RWPE2 (cell line): ENCODE results near the gene AVP.
A peak's percentile ranks its signal among the peaks of the same experiment; 100 is the strongest.
"Not testable (repeated sequence)": the region's sequence is repeated elsewhere in the genome, so short reads cannot be mapped to it uniquely, and the experiment has no call there.

Experiments used
- ATAC-seq: fragments of 200-7000 bp; cut with Tn5 transposase; 3 replicates; pipeline ENCODE4 v1.9.1; 2021; ENCODE audit warnings: low read depth
- DNase-seq: peaks from one replicate; pipeline ENCODE4 v3.0.0-alpha.2; 2020; ENCODE audit warnings: low spot score
- H3K27ac ChIP-seq: fragments of 450-650 bp; 2 replicates; pipeline ENCODE4 v1.5.1; 2017; ENCODE audit warnings: mild to moderate bottlenecking; ENCODE audit not compliant: poor library complexity, severe bottlenecking
- H3K27me3 ChIP-seq: fragments of 250-450 bp; sonication (Bioruptor Pico); 2 replicates; pipeline ENCODE4 v1.5.1; 2021; ENCODE audit warnings: mild to moderate bottlenecking, moderate library complexity; ENCODE audit not compliant: insufficient read depth, poor library complexity, severe bottlenecking
- H3K36me3 ChIP-seq: fragments of 250-450 bp; sonication (Bioruptor Pico); 2 replicates; pipeline ENCODE4 v1.5.1; 2020; ENCODE audit warnings: low read depth, mild to moderate bottlenecking, moderate library complexity
- H3K4me1 ChIP-seq: fragments of 250-450 bp; sonication (Bioruptor Pico); 2 replicates; pipeline ENCODE4 v1.5.1; 2021; ENCODE audit warnings: mild to moderate bottlenecking, moderate library complexity; ENCODE audit not compliant: insufficient read depth, poor library complexity, severe bottlenecking
- H3K4me3 ChIP-seq: fragments of 250-450 bp; sonication (Bioruptor Pico); 2 replicates; pipeline ENCODE4 v1.5.1; 2021; ENCODE audit warnings: mild to moderate bottlenecking, moderate library complexity; ENCODE audit not compliant: severe bottlenecking
- H3K9me3 ChIP-seq: fragments of 250-450 bp; sonication (Bioruptor Pico); 2 replicates; pipeline ENCODE4 v1.5.1; 2021; ENCODE audit warnings: mild to moderate bottlenecking, moderate library complexity; ENCODE audit not compliant: severe bottlenecking
- CTCF ChIP-seq: fragments of 450-650 bp; IDR thresholded peaks from one replicate; pipeline ENCODE4 v1.5.1; 2017; ENCODE audit warnings: mild to moderate bottlenecking, moderate library complexity; ENCODE audit not compliant: poor library complexity, severe bottlenecking

AVP gene

GRCh38 chr20:3121955-3122610, 37.6 kb upstream of the AVP start:
- ATAC-seq (no peak), DNase-seq (no peak)
- Histone ChIP-seq H3K4me1 (peaks cover 14% of the 10 kb centered on the region), H3K9me3 (no peaks in the 10 kb centered on the region), H3K36me3 (peaks cover 8% of the 10 kb centered on the region), H3K27me3 (no peaks in the 10 kb centered on the region), H3K27ac (peak overlapping the region; percentile 74), H3K4me3 (no peak overlapping the region)
- TF ChIP-seq CTCF = no peak

DNA sequence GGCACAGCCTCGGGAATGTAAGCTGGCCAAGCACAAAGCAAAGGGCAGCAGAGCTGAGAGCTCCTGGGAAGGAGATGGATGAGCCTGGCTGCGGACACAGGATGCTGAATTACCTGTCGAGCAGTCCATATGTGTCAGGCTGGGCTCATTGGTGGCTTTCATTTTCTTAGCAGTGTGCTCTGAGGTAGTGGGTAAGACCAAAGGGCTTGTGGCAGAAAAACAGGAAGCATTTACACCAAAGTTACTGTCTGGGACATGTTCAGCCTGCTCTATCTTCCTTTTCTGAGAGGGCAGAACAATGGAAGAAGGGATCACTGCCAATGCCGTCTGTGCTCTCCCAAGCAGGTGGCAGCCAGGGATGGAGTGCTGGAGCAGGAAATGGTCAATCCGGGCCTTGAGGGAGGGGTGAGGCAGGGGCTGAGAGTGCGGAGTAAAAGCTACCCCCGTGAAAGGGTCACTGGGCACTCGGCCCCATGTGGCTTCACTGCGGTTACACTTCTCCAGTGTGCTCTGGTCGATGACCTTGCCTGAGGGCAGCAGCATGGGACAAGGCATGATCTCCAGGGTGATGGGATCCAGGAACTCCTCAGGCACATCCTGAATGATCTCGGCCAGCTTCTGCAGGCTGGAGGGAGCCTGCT, 36.9 kb upstream of the AVP start:
- Histone ChIP-seq H3K27ac (no peak overlapping the region), H3K4me1 (peaks cover 14% of the 10 kb centered on the region), H3K4me3 (no peak overlapping the region), H3K9me3 (no peaks in the 10 kb centered on the region), H3K27me3 (no peaks in the 10 kb centered on the region), H3K36me3 (peaks cover 8% of the 10 kb centered on the region)
- ATAC-seq (no peak), DNase-seq (no peak)
- TF ChIP-seq CTCF = no peak

GRCh38 chr20:3119044-3119443, 34.5 kb upstream of the AVP start:
- DNase-seq = no peak
- TF ChIP-seq CTCF = no peak
- H3K27ac ChIP-seq = no peak overlapping the region

DNA sequence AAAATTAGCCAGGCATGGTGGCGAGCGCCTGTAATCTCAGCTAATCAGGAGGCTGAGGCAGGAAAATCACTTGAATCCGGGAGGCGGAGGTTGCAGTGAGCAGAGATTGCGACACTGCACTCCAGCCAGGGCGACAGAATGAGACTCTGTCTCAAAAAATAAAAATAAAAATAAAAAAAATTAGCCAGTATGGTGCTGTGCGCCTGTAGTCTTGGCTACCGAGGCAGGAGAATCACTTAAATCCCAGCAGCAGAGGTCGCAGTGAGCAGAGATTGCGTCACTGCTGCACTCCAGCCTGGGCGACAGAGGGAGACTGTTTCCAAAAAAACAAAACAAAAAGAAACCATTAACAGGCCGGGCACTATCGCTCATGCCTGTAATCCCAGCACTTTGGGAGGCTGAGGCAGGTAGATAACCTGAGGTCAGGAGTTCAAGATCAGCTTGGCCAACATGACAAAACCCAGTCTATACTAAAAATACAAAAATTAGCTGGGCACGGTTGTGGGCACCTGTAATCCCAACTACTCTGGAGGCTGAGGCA, 33.4 kb upstream of the AVP start:
- H3K36me3 ChIP-seq = peaks cover 13% of the 10 kb centered on the region
- DNase-seq, H3K9me3 ChIP-seq, H3K27me3 ChIP-seq, H3K27ac ChIP-seq, H3K4me1 ChIP-seq, H3K4me3 ChIP-seq: not testable (repeated sequence)
- peak; percentile 49 for TF ChIP-seq CTCF
- ATAC-seq = peak; percentile 17; the same call in 1 of the 3 replicates

More at GRCh38 chr20:3119044-3119443, 34.5 kb upstream of the AVP start:
- ATAC-seq = no peak
- Histone ChIP-seq H3K36me3 (peaks cover 13% of the 10 kb centered on the region), H3K27me3 (no peaks in the 10 kb centered on the region), H3K9me3 (no peaks in the 10 kb centered on the region), H3K4me3 (no peak overlapping the region), H3K4me1 (peaks cover 13% of the 10 kb centered on the region)

DNA sequence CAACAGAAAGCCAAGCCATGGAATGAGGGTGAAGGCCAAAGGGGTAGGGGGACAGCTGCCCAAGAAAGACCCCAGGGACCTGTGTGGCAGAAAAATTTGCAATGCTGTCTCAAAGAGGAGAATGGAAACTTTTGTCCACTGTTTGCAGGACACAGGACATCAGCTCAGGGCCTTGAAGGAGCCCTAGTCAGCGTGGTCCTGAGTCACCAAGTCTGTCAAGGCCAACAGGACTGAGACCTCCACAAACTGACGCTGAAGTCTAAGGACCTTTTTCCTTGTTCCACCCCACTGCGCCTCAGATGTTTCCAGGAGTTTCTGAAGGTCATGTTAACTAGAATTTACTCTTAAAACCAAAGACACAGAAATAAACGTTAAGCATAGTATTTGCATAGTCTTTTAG, 31.8 kb upstream of the AVP start:
- Histone ChIP-seq H3K27me3 (no peaks in the 10 kb centered on the region), H3K9me3 (no peaks in the 10 kb centered on the region), H3K36me3 (peaks cover 5% of the 10 kb centered on the region; the same call in 1 of the 2 replicates), H3K27ac (no peak overlapping the region), H3K4me3 (no peak overlapping the region), H3K4me1 (no peaks in the 10 kb centered on the region)
- DNase-seq = no peak
- no peak for TF ChIP-seq CTCF
- ATAC-seq = no peak
